Astrocyte (in vitro differentiated cells and primary cell): ENCODE data around the gene SAC3D1. TPM values are rescaled to one million over a fixed set of nuclear protein-coding genes. Genes with fewer than 3 reads are reported as not detected.

Source experiments
- DNase-seq: peaks from one replicate; pipeline ENCODE4 v3.0.0-alpha.2; 2010; ENCODE audit warnings: low read depth
- FAIRE-seq: peaks from 2 replicates; lab custom pipeline; 2011; peaks lifted over from hg19 to GRCh38; lab: Jason Lieb, UNC
- H2AFZ ChIP-seq: 2 replicates; pipeline ENCODE4 v1.6.0; 2012; ENCODE audit warnings: low read depth, low read length, inconsistent platforms
- H3K27ac ChIP-seq: 2 replicates; pipeline ENCODE4 v1.5.1; 2011; ENCODE audit warnings: low read depth, low read length, inconsistent platforms
- H3K27me3 ChIP-seq: 2 replicates; pipeline ENCODE4 v1.6.0; 2011; ENCODE audit warnings: low read length, inconsistent platforms; ENCODE audit not compliant: insufficient read depth
- H3K36me3 ChIP-seq: 2 replicates; pipeline ENCODE4 v1.5.1; 2011; ENCODE audit warnings: low read length, inconsistent platforms; ENCODE audit not compliant: insufficient read depth
- H3K4me1 ChIP-seq: 2 replicates; pipeline ENCODE4 v1.5.1; 2011; ENCODE audit warnings: low read length, inconsistent platforms; ENCODE audit not compliant: insufficient read depth
- H3K4me2 ChIP-seq: 2 replicates; pipeline ENCODE4 v1.6.0; 2012; ENCODE audit warnings: low read length, inconsistent platforms
- H3K4me3 ChIP-seq: 2 replicates; pipeline ENCODE4 v1.5.1; 2011; ENCODE audit warnings: low read depth, mild to moderate bottlenecking, low read length, inconsistent platforms; ENCODE audit not compliant: insufficient read depth
- H3K79me2 ChIP-seq: 2 replicates; pipeline ENCODE4 v1.6.0; 2012; ENCODE audit warnings: mild to moderate bottlenecking, low read length, inconsistent platforms; ENCODE audit not compliant: insufficient read depth
- H3K9ac ChIP-seq: 2 replicates; pipeline ENCODE4 v1.6.0; 2012; ENCODE audit warnings: mild to moderate bottlenecking, low read length, inconsistent platforms
- H3K9me3 ChIP-seq: 2 replicates; pipeline ENCODE4 v1.5.1; 2012; ENCODE audit warnings: low read depth, mild to moderate bottlenecking, low read length, inconsistent platforms; ENCODE audit not compliant: insufficient read depth
- H4K20me1 ChIP-seq: 2 replicates; pipeline ENCODE4 v1.6.0; 2012; ENCODE audit warnings: low read length, inconsistent platforms; ENCODE audit not compliant: insufficient read depth
- H3K27ac Mint-ChIP-seq: one replicate; pipeline ENCODE4 v1.8.0; 2021; ENCODE audit warnings: mild to moderate bottlenecking, mixed read lengths; ENCODE audit not compliant: unreplicated experiment
- H3K27me3 Mint-ChIP-seq: one replicate; pipeline ENCODE4 v1.8.0; 2021; ENCODE audit warnings: low read depth, mixed read lengths; ENCODE audit not compliant: unreplicated experiment
- H3K36me3 Mint-ChIP-seq: one replicate; pipeline ENCODE4 v1.8.0; 2021; ENCODE audit warnings: low read depth, mixed read lengths; ENCODE audit not compliant: unreplicated experiment
- H3K4me1 Mint-ChIP-seq: one replicate; pipeline ENCODE4 v1.8.0; 2021; ENCODE audit warnings: low read depth, mixed read lengths; ENCODE audit not compliant: unreplicated experiment
- H3K4me3 Mint-ChIP-seq: one replicate; pipeline ENCODE4 v1.8.0; 2021; ENCODE audit warnings: mild to moderate bottlenecking, moderate library complexity, mixed read lengths; ENCODE audit not compliant: unreplicated experiment
- H3K9me3 Mint-ChIP-seq: one replicate; pipeline ENCODE4 v1.8.0; 2021; ENCODE audit warnings: mild to moderate bottlenecking, mixed read lengths; ENCODE audit not compliant: unreplicated experiment
- EZH2 ChIP-seq: IDR thresholded peaks from 2 replicates; pipeline ENCODE4 v1.6.1; 2012; ENCODE audit warnings: mild to moderate bottlenecking, low read length, inconsistent platforms; ENCODE audit not compliant: insufficient read depth
- total RNA-seq: library from RNA; stranded (reverse); gene quantifications from 2 replicates; pipeline ENCODE4 v1.2.1, GENCODE V29; 2021
- TF ChIP-seq, protein P1 (sequence below): IDR thresholded peaks from 2 replicates; pipeline ENCODE4 v1.5.1; 2011; ENCODE audit warnings: low read depth, mild to moderate bottlenecking, inconsistent platforms, low read length, moderate library complexity; ENCODE audit not compliant: insufficient read depth

SAC3D1 gene
- total RNA-seq, 1 donor from 2014 or later, result 14.6 TPM

DNA sequence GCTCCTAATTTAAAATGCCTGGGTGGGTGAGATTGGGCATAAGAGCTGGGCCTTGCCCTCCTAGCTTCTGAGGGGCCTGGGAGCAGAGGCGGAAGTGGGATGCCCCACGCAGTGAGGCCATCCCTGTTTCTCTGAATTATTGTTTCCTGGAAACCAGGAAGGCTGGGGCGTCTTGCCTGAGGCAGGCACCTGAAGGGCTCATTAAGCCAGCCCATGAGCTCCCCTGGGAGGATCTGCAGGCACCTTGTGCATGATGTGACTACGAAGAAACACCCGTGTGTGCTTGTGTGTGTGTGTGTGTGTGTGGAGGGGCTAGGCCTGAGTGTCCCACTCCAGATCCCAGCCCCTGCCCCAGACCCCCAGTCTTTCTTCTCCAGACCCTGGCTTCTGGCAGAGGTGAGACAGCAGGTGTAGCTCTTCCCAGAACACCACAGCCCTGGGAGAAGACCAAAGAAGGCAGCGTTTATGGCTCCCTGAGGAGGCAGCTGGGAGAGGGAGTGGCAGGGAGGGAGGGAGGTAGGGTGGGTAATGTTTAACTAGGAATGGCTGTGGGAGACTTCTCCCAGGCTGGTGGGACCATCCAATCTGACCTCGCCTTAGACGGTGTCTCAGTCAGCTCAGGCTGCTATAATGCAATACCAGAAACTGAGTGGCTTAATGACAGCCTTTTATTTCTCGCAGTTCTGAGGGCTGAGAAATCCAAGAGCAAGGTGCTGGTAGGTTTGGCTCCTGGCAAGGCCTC, 42.1 kb upstream of the SAC3D1 start:
- no peaks in the 10 kb centered on the region for H4K20me1 ChIP-seq
- peaks cover 7% of the 10 kb centered on the region for H3K4me1 ChIP-seq
- Mint-ChIP-seq H3K36me3 (no peaks in the 10 kb centered on the region), H3K4me1 (peaks cover 9% of the 10 kb centered on the region), H3K4me3 (no peak overlapping the region), H3K9me3 (peaks cover 5% of the 10 kb centered on the region), H3K27me3 (peaks cover 12% of the 10 kb centered on the region), H3K27ac (peak overlapping the region; percentile 47)
- no peak overlapping the region for H2AFZ ChIP-seq
- FAIRE-seq, result no peak
- TF ChIP-seq, protein P1, sequence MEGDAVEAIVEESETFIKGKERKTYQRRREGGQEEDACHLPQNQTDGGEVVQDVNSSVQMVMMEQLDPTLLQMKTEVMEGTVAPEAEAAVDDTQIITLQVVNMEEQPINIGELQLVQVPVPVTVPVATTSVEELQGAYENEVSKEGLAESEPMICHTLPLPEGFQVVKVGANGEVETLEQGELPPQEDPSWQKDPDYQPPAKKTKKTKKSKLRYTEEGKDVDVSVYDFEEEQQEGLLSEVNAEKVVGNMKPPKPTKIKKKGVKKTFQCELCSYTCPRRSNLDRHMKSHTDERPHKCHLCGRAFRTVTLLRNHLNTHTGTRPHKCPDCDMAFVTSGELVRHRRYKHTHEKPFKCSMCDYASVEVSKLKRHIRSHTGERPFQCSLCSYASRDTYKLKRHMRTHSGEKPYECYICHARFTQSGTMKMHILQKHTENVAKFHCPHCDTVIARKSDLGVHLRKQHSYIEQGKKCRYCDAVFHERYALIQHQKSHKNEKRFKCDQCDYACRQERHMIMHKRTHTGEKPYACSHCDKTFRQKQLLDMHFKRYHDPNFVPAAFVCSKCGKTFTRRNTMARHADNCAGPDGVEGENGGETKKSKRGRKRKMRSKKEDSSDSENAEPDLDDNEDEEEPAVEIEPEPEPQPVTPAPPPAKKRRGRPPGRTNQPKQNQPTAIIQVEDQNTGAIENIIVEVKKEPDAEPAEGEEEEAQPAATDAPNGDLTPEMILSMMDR, result no peak
- TF ChIP-seq EZH2, result no peak
- H3K4me3 ChIP-seq, result no peak overlapping the region
- no peaks in the 10 kb centered on the region for H3K79me2 ChIP-seq
- no peak for DNase-seq
- no peaks in the 10 kb centered on the region for H3K27me3 ChIP-seq
- no peak overlapping the region for H3K27ac ChIP-seq
- no peak overlapping the region for H3K4me2 ChIP-seq
- H3K9me3 ChIP-seq, result no peaks in the 10 kb centered on the region
- H3K36me3 ChIP-seq, result no peaks in the 10 kb centered on the region
- H3K9ac ChIP-seq, result no peak overlapping the region

DNA sequence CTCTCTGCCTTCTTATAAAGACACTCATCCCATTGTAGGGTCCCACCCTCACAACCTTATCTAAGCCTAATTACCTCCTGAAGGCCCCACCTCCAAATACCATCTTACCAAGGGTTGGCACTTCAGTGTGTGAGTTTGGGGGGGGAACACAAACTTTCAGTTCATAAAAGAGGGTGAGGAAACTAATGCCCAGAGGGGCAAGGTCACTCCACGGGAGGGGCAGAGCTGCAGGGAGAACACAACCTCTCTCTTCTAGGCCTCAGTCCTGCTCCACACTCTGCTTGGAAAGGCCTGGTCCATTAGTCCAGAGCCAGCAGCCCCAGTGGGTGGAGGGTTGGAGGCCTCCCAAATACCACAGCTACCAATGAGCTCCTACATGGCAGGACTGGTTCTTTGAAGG, 41.5 kb upstream of the SAC3D1 start:
- Histone ChIP-seq H3K36me3 (no peaks in the 10 kb centered on the region), H3K79me2 (no peaks in the 10 kb centered on the region), H4K20me1 (no peaks in the 10 kb centered on the region), H2AFZ (no peak overlapping the region), H3K4me2 (no peak overlapping the region), H3K4me1 (peaks cover 7% of the 10 kb centered on the region), H3K9me3 (no peaks in the 10 kb centered on the region), H3K9ac (no peak overlapping the region), H3K27me3 (no peaks in the 10 kb centered on the region), H3K27ac (no peak overlapping the region), H3K4me3 (no peak overlapping the region)
- peaks cover 9% of the 10 kb centered on the region for H3K27me3 Mint-ChIP-seq
- H3K4me1 Mint-ChIP-seq, result peaks cover 9% of the 10 kb centered on the region
- H3K27ac Mint-ChIP-seq, result no peak overlapping the region
- peaks cover 5% of the 10 kb centered on the region for H3K9me3 Mint-ChIP-seq
- FAIRE-seq, result no peak
- H3K36me3 Mint-ChIP-seq, result no peaks in the 10 kb centered on the region
- no peak for DNase-seq
- H3K4me3 Mint-ChIP-seq, result no peak overlapping the region
- TF ChIP-seq EZH2, result no peak
- TF ChIP-seq, protein P1, result no peak

DNA sequence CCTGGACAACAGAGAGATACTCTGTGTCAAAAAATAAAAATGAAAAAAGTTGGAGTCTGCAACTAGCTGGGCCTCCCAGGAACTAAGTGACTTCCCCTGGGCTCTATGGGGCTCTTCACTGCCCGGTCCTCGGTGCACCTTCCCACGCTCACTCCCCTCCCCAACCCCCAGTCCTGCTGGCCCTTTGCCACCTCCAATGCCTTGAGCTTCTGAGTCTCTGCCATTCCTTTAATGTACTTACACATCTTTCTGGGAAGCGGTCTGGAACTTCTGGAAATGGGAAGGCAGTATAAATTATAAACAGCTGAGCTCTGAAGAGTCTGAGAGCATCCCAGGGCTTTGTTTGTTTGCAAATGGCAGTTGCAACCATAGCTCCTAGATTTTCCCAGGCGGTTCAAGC, 38.3 kb upstream of the SAC3D1 start:
- Mint-ChIP-seq H3K9me3 (peaks cover 5% of the 10 kb centered on the region), H3K4me1 (peaks cover 13% of the 10 kb centered on the region), H3K27ac (no peak overlapping the region), H3K36me3 (no peaks in the 10 kb centered on the region), H3K4me3 (no peak overlapping the region), H3K27me3 (peaks cover 16% of the 10 kb centered on the region)
- Histone ChIP-seq H3K79me2 (no peaks in the 10 kb centered on the region), H3K36me3 (no peaks in the 10 kb centered on the region), H3K9ac (no peak overlapping the region), H2AFZ (no peak overlapping the region), H3K27ac (no peak overlapping the region), H3K4me1 (peaks cover 12% of the 10 kb centered on the region), H4K20me1 (no peaks in the 10 kb centered on the region), H3K4me3 (no peak overlapping the region), H3K4me2 (no peak overlapping the region), H3K9me3 (no peaks in the 10 kb centered on the region), H3K27me3 (no peaks in the 10 kb centered on the region)
- FAIRE-seq (no peak), DNase-seq (no peak)
- no peak for TF ChIP-seq EZH2
- TF ChIP-seq, protein P1, result no peak
